22Rv1 (cell line): ENCODE measurements around the gene NXPH1.

ENCODE experiments used
- ZFX ChIP-seq: fragments of 450-650 bp; IDR thresholded peaks from 2 replicates; pipeline ENCODE4 v1.6.1; 2017; ENCODE audit warnings: antibody characterized with exemption, borderline replicate concordance
- TF ChIP-seq, protein P1 (sequence below): fragments of 450-650 bp; IDR thresholded peaks from 2 replicates; pipeline ENCODE4 v1.5.1; 2017; ENCODE audit warnings: mild to moderate bottlenecking

DNA sequence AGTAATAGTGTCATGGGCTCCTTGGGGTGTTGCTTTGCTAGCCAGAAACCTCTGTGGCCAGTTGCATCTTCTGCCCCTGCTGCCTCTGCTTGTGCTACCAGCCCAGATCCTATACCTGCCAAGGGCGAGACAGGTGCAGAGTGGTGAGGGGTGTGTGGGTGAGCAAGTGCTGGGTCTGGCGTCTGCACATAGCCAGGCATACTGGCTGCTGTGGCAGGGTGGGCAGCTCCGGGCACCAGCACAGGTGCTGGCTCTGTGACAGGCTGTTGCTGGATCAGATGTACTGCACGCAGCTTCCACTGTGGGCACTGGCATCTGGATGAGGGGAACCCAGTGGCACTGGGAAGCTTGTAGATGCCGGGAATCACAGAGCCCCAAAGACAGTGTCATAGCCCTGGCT, 148.4 kb downstream of the NXPH1 start:
- TF ChIP-seq, protein P1, sequence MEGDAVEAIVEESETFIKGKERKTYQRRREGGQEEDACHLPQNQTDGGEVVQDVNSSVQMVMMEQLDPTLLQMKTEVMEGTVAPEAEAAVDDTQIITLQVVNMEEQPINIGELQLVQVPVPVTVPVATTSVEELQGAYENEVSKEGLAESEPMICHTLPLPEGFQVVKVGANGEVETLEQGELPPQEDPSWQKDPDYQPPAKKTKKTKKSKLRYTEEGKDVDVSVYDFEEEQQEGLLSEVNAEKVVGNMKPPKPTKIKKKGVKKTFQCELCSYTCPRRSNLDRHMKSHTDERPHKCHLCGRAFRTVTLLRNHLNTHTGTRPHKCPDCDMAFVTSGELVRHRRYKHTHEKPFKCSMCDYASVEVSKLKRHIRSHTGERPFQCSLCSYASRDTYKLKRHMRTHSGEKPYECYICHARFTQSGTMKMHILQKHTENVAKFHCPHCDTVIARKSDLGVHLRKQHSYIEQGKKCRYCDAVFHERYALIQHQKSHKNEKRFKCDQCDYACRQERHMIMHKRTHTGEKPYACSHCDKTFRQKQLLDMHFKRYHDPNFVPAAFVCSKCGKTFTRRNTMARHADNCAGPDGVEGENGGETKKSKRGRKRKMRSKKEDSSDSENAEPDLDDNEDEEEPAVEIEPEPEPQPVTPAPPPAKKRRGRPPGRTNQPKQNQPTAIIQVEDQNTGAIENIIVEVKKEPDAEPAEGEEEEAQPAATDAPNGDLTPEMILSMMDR = no peak
- no peak for TF ChIP-seq ZFX
